Fibroblast of skin of abdomen (primary cell): ENCODE measurements around the gene RGS7.
"Not testable (repeated sequence)": the region's sequence is repeated elsewhere in the genome, so short reads cannot be mapped to it uniquely, and the experiment has no call there.

Experiments used
- DNase-seq: peaks from one replicate; pipeline ENCODE4 v3.0.0-alpha.2; 2013

RGS7 gene

DNA sequence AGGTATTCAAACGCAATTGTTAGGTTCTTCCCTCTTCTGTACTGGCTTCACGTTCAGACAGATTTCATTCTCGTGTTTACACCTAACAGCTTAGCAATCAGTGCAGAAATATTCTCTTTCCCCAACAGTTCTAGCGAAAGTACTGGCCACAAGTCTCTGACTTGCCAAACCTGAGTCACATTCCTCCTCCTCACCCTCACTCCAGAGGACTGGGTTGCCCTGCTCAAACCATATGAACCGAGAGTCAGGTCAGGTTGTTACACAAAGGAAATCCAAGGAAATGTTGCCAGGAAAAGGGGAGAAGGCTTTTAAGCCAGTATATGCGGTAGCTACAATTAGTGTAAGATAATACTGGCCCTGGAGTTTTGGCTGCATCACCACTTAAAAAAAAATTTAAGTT, 282.5 kb downstream of the RGS7 start:
- no peak for DNase-seq

DNA sequence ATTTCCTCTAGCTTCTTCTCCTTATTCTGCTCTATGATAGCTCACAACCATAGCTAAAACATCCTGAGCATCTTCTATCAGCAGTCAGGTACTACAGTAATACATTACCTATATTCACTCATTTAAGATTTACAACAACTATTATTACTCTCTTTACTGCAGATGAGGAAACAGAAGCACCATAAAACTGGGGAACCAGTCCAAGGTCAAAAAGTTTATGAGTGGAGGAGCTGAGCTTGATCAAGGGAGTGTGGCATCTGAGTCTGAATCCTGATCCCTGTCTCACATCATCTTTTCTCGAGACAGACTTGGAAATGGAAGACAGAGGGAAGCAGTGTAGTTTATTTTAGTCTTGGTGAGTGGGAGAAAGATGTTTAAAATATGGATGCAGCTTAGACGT, 288.6 kb downstream of the RGS7 start:
- no peak for DNase-seq

DNA sequence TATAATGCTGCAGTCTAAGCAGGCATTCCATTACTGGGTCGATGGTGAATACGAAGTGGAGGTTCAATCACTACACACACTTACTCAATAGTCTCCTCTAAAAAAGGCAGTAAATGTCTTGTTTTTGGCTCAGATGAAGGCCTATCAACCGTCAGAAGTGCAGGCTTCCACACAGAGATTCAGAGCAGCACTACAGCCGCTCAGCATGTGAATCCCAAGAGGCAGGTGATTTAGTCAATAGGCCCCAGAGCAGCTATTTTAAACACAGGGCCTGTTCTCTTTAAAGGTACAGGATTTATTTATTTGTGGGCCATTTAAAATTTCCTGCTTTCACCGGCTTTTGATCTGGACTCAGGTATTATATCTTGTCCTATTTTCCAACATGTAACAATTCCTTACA, 293.7 kb downstream of the RGS7 start:
- no peak for DNase-seq

DNA sequence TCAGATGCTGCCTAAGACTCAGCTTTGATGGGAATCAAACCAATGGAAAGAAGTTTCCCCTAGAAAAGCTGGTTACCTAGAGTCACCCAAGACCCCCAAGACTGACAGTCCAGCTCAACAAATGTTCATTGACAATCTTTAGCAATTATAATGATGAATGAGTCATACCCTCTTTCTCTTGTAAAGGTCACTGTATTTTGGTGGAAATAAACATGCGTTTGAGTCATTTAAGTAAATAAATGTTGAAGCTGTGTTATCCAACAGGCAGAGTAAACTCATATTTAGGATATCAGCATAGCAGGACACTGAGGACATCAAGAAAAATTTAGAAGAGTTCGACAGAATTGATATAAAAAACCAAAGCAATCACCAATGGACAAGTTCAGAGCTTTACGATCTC, 295.9 kb downstream of the RGS7 start:
- DNase-seq = no peak

DNA sequence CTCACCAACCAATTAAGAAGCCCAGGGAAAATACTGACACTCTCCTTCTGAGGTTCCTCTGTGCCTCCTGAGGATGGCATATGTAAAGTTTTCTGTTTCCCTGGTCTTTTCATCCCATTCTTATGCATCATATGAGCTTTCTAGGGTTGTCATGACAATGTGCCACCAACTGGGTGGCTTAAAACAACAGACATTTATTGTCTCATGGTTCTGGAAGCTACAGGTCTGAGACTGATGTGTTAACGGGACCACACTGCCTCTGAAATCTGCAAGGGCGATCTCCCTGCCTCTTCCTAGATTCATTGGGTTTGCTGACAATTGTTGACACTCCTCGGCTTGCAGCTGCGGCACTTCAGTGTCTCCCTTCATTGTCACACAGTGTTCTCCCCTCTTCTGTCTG, 308.4 kb downstream of the RGS7 start:
- DNase-seq = no peak

DNA sequence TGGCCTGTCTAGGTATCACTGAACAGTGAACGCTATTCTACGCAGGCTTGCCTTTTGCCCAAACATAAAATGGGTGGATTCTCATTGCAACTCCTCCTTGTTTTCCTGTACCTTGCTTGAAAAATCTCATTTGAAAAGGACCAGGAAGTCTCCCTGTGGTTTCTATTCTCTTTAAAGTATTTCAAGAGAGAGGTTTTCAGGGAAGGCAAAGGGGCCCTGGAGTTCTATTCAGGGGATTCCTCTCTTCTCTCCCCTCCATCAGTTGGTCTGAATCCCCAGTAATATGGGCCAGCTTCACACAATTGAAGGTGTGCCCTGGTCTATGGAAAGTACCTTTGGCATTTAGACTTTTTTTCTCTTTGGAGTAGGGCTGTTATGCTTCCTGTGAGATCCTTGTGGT, 311.3 kb downstream of the RGS7 start:
- no peak for DNase-seq

DNA sequence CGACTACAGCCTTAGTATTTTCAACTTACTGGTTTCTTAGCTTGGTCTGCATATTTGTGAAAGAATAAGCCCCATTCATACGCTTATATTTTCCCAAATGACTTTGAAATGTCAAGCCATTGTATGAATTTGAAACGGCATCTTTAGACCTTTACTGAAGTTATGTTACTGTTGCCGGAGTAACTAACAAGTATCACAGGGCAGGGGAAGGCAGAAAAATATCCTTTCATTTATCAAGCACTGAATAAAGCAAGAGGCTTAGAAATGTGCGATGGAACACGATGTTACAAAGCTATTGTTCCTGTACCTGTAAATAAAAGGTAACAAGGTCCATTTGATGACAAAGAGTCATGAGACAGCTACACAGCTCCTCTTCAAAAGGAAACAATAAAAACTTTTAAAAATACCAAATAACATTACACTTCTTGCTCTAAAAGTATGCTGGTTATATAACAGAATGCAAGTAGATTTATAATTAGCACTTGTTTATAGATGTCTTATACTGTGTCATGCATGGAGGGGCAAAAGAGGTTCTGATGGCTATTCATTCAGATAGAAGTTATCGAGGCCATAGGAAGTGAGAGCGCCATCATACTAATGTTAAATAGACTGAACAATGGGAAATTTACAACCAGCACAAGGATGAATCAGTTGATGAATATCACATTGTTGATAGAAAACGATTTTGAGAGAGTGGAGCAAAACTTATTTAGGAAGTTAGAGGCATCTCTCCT, 322.6 kb downstream of the RGS7 start:
- no peak for DNase-seq

DNA sequence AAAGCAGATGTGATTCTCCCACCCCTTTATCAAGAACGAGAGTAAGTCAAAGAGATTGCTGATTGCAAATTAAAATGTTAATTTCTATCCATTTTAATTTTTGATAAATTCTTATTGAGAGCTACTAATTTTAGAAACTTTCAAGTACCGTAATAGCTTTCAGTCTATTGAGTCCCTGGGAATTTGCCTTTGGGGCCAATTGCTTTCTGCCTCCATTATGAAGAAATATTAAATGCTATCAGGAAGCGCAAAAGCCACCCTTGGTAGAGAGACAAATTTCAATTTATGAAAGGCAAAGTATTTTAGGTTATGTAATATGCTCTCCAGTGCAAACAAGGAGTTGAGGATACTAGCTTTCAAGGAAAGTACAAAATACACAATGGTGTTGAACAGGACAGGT, 332.2 kb downstream of the RGS7 start:
- no peak for DNase-seq

DNA sequence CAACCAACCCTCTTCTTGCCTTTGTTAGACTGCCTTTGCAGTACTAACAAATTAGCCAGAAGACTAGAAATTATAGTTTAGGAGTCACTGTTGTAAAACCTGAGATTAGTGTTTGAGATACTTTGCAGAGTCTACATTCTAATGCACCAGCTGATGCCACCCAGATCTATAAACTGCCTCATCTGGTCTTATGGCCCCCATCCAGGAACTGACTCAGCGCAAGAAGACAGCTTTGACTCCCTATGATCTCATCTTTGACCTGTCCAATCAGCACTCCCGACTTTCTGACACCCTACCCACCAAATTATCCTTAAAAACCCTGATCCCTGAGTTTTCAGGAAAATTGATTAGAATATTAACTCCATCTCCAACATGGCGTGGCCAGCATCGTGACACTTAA, 334.6 kb downstream of the RGS7 start:
- DNase-seq = no peak

DNA sequence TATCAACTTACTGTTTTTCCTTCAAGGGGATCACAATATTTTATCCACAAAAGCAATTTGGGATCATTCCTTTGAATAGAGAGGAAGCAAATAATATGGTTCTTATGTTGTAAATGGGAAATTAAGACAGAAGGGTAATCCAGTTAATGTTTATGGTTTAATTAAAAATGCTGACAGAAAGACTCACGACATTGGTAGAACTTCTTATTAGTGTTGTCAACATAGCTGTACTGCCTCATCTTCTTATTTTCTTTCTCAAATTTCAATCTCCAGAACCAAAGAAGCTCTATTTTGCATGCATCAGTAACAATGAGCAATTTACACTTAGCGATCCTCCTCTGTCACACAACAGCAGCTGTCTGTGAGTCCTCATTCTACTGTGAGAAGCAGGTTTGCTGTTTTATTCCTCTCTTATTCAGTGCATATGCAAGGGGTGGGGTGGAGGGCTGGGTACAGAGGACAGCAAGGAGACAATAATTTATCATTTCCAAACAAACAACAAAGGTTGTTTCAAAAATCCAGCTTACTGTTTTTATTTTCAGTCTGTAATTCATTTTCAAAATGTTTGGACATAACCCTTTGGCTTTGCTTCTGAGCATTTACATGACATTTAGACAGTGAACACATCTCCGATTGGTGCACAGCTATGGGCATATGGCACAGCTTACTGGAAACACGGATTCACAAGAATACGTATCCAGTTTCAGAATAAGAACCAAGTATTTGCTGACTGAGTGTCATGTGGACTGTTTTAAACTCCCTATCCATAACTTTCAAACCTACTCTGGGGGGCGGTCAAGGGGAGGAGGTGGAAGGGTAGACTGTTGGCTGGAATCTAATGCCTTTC, 335.9 kb downstream of the RGS7 start:
- DNase-seq = no peak

DNA sequence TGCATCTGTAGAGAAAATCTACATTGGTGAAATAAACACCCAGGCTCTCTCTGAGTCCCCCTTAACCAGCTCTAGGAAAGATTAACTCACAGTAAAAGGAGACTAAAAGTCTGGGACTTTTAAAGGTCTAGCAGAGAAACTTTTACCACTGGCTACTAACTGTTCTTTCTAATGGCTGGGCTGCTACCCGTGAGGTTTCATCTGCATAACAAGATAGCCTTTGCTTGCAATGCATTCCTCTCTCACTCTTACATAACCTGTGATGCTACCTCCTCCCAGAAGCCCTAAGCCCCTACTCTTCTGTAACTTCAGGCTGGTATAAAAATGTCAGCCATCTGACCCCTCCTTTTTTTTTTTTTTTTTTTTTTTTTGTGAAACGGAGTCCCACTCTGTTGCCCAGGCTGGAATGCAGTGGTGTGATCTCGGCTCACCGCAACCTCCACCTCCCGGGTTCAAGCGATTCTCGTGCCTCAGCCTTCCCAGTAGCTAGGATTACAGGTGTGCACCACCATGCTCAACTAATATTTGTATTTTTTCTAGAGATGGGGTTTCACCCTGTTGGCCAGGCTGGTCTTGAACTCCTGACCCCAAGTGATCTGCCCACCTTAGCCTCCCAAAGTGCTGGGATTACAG, 344.2 kb downstream of the RGS7 start:
- DNase-seq = no peak

DNA sequence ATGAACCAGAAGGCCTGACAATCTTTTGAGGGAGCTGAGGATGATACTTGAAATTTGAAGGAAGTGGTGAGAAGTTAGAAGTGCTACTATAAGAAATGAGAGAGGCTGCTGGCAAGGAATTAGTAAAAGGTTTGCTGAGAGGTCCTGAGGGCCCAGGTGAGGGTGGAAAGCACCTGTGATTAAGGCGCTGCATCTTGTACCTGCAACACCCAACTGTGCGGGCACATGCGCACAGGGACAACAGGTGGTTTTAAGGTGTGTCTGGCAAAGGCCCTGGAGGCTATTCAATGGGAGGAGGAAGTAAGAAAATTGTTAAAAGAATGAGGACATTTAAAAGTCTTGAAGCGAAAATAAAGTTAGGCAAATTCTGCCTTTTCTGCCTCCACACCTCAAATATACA, 349.3 kb downstream of the RGS7 start:
- no peak for DNase-seq

DNA sequence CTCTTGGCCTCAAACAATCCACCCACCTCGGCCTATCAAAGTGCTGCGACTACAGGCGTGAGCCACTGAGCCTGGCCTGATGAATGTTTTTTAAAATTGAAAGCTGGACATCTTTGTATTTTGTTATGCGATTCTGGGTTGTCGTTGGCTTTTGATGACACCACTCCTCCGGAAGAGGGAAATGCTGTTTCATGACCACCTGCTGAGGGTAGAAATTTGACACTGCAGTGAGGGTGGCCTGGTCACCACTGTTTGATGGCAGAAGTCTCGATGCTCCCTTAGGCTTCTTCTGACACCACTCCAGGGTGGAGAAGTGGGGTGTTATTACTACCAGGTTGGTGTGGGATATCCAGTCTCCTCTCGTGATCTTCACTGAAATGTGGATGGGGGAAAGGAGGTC, 357.2 kb downstream of the RGS7 start:
- DNase-seq = no peak

DNA sequence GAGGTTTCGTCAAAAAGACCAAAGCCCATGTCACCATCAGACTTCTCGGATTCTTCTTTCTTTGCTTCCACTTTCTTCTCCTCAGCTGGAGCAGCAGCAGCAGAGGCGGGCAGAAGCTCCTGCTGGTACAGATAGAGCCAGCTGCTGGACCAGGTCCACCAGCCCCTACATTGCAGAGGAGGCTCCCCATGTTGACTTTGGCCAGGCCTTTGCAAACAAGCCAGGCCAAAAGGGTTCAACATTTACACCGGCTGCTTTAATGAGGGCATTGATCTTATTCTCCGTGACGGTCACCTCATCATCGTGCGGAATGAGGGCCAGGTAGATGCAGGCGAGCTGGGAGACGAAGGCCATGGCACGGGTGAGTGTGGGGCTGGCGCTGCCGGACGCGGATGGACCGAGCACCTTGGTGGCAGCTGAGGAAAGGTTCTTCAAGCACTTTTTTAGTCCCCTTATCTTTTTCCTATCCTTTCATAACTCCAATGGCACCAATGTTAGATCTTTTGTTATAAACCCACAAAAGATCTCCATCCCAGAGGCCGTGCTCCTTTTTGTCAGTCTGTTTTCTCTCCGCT, 358.5 kb downstream of the RGS7 start:
- DNase-seq = no peak

DNA sequence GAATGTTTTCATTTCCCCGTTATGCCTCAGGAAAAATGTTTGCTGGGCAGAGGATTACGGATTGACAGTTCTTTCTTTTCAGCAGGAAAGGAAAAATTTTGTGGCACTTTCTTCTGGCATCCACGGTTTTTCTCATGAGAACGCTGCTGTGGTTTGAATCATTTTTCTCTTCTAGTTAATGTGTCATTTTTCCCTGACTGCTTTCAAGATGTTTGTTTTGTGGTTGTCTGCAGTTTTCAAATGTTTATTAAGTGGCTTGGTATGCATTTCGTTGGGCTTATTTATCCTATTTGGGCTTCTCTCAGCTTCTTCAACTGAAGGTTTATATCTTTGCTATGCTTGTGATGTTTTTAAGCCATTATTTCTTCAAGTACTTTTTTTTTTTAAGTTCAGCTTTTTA, 359.0 kb downstream of the RGS7 start:
- peak; percentile 1 for DNase-seq

DNA sequence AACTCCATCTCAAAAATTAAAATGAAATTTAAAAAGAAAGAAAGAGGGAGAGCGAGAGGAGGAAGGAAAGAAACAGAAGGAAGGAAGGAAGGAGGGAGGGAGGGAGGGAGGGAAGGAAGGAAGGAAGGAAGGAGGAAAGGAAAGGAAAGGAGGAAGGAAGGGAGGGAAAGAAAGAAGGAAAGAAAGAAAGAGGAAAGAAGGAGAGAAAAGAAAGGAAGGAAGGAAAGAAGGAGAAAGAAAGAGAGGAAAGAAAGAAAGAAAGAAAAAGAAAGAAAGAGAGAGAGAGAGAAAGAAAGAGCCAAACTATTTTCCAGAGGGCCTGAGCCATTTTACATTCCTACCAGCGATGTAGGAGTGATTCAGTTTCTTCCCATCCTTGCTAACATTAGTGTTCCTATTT, 364.0 kb downstream of the RGS7 start:
- DNase-seq = no peak

DNA sequence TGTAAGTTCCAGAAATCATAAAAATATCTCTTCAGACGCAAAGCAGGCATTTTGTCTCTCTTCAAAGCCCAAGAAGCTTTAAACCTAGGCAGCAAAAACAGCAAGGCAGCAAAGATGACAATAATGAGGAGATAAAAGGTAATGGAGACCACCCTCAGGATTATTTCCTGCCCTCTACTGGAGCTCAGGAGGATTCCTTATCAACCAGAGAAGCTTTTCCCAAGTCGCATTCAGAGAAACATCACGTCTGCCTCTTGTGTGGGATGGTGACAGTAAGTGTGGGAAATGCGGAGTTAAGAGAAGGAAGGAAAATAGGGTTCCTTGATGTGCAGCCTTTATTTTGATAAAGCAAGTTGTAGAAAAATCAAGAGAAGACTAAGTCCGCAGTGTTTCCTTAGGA, 365.8 kb downstream of the RGS7 start:
- no peak for DNase-seq

DNA sequence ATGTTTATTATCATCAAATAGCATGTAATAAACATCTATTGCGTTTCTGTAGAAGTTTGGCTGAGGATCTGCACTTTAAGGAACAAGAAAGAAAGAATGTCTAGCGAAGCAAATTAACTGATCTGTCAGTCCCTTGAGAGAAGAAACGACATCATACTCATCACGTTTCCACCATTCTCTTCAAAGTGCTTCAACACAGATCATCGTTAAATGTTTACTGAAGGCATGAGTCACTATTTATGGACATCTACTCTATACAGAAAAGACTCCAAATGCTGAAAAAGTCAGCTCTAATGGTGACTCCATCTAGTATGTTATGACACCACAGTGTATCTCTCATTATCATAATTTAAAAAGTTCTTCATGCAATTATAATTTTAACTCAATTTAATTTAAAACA, 369.1 kb downstream of the RGS7 start:
- DNase-seq = no peak

DNA sequence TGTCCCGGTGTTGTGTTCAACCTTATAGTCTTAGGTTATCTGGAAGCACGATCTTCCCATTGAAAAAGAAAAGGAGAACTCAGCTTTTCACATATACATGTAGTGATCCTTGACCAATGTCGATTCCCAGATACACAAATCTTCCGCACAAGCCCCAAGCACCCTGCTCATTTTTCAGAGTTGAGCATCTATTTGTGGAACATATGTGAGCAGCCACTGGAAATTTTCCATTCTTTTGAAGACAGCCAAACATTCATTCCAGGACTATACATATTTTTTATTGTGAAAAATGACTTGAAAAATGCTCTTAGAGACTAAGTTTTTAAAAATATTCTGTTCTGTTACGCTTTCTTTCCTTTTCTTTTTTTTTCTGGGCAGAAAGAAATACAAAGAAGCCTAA, 371.9 kb downstream of the RGS7 start:
- no peak for DNase-seq

DNA sequence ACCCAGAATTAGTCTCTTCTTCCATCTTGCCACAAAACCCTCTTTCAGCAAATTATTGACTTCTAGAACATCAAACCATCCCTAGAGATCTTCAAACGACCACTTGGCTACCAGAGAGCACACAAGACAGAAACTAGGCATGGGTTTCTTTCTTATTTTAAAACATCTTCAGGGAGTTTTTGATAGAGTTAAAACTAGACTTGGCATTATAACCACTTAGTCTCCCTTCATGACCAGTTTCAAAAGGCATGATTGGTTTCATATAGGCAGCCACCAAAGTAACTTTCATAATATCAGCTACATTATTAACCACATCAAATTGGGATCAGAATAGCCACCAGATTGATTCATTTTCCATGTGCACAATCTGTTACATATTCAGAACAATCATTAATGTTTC, 376.7 kb downstream of the RGS7 start:
- no peak for DNase-seq

DNA sequence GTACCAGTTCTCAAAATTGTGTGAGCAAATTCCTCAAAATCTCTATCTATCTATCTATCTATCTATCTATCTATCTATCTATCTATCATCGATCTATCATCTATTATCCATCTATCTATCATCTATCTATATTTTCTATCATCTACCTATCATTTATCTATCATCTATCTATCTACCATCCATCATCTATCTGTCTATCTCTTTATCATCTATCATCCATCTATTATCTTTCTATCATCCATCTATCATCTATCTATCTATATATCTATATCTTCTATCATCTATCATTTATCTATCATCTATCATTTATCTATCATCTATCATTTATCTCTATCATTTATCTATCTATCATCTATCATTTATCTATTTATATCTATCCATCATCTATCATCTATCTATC, 380.3 kb downstream of the RGS7 start:
- DNase-seq = no peak

DNA sequence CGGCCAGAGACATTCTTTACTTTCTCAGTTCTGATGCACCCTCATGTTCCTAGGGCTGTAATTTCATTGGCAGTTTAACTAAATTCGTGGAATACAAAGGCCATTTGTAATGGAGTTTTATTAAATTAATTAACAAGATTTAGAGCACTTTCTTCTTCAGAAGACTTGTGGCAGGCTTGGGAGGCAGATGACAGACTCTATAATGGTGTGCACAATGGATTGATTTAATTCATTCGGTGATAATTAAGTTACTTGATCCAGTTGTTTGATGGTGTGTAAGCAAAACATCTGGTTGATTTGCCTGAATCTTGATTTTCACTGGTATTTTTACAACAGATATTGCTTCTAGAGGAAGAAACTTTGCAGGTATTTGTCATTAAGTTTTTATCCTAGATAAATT, 383.1 kb downstream of the RGS7 start:
- DNase-seq = no peak

DNA sequence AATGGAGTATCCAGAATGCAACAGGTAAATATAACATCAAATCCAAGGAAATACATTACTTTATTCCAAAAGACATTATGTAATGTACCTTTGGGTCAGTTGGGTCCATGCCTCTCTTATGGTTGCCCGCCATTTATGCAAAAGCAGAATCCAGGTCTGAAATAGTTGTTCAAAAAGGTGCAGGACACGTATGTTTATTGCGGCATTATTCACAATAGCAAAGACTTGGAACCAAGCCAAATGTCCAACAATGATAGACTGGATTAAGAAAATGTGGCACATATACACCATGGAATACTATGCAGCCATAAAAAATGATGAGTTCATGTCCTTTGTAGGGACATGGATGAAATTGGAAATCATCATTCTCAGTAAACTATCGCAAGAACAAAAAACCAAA, 384.9 kb downstream of the RGS7 start:
- DNase-seq = not testable (repeated sequence)

DNA sequence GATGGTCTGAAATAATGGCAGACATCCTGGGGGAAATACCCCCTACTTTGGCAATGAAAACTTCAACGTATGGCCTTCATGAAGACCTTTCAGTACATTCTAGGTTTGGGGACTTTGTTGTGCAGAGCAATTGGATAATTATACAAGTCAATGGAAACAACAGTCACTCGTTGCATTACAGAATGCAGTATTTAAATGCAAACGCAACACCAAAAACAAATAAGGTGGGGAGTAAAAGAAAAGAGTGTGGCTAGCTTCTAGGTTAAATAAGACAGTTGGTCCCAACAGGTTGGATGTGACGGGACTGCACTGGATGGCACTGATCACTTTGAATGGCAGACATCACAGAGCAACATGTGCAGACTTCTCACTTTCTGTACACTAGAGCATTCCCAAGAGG, 386.8 kb downstream of the RGS7 start:
- no peak for DNase-seq
